Gastroesophageal sphincter (tissue), 4 donors: ENCODE measurements around the gene DDHD1. TPM values are rescaled to one million over a fixed set of nuclear protein-coding genes. Genes with fewer than 3 reads are reported as not detected.
"Not testable (repeated sequence)": the region's sequence is repeated elsewhere in the genome, so short reads cannot be mapped to it uniquely, and the experiment has no call there.

Source experiments
- ATAC-seq: fragments of 150-250 bp; one replicate; pipeline ENCODE4 v1.9.1; 2016; ENCODE audit warnings: mild to moderate bottlenecking, moderate library complexity
- H3K27ac ChIP-seq, 4 donors: fragments of 200-600 bp; sonication (generic) in 3 of 4; 1 replicate in 3 of 4; 2 replicates in 1 of 4; pipeline ENCODE4 v1.5.1; 2016 to 2019
- H3K27me3 ChIP-seq: fragments of 200-600 bp; sonication (generic); one replicate; pipeline ENCODE4 v1.5.1; 2019
- H3K36me3 ChIP-seq, 2 donors: fragments of 200-600 bp; sonication (generic); one replicate each; pipeline ENCODE4 v1.5.1; 2019; ENCODE audit warnings: control low read depth in 1 of 2
- H3K4me1 ChIP-seq, 3 donors: fragments of 200-600 bp; sonication (generic); 1 replicate in 2 of 3; 2 replicates in 1 of 3; pipeline ENCODE4 v1.5.1; 2016 to 2019; ENCODE audit warnings: control low read depth in 2 of 3
- H3K4me3 ChIP-seq, 2 donors: fragments of 200-600 bp; sonication (generic); one replicate each; pipeline ENCODE4 v1.5.1; 2019; ENCODE audit warnings: mild to moderate bottlenecking in 1 of 2, moderate library complexity in 1 of 2
- H3K9me3 ChIP-seq, 3 donors: fragments of 200-600 bp; sonication (generic); one replicate each; pipeline ENCODE4 v1.5.1; 2017 to 2019; ENCODE audit warnings: control low read depth in 2 of 3
- CTCF ChIP-seq, 4 experiments: fragments of 200-600 bp in 2 of 4; fragments of 450-650 bp in 2 of 4; sonication (generic) in 1 of 4; IDR thresholded peaks; one replicate each; pipeline ENCODE4 v1.5.1; 2017 to 2019; ENCODE audit warnings: antibody characterized with exemption in 4 of 4, mild to moderate bottlenecking in 2 of 4, moderate library complexity in 2 of 4
- EP300 ChIP-seq: sonication (generic); formaldehyde crosslinking; IDR thresholded peaks from one replicate; pipeline ENCODE4 v1.6.1; 2017; ENCODE audit warnings: antibody characterized with exemption, mild to moderate bottlenecking
- POLR2A ChIP-seq, 2 donors: fragments of 450-650 bp; IDR thresholded peaks; one replicate each; pipeline ENCODE4 v1.6.1; 2017; ENCODE audit warnings: antibody characterized with exemption in 2 of 2, mild to moderate bottlenecking in 2 of 2, moderate library complexity in 1 of 2
- POLR2AphosphoS5 ChIP-seq: sonication (generic); formaldehyde crosslinking; IDR thresholded peaks from one replicate; pipeline ENCODE4 v1.6.1; 2017; ENCODE audit warnings: antibody characterized with exemption
- WGBS, 2 donors: methylation state at CpG; one replicate each; pipeline ENCODE4 v1.1.5; 2018; ENCODE audit warnings: low coverage in 1 of 2; 5-methylcytosine and 5-hydroxymethylcytosine counted together
- total RNA-seq, 4 donors: library from RNA; depleted of rRNA; stranded (reverse); fragments of >200 nt; gene quantifications; one replicate each; pipeline ENCODE4 v1.1.0, GENCODE V29; 2016

DDHD1 gene
- total RNA-seq, 4 donors from 2014 or later, result 15.4 to 36.4 (median 20.7) TPM

DNA sequence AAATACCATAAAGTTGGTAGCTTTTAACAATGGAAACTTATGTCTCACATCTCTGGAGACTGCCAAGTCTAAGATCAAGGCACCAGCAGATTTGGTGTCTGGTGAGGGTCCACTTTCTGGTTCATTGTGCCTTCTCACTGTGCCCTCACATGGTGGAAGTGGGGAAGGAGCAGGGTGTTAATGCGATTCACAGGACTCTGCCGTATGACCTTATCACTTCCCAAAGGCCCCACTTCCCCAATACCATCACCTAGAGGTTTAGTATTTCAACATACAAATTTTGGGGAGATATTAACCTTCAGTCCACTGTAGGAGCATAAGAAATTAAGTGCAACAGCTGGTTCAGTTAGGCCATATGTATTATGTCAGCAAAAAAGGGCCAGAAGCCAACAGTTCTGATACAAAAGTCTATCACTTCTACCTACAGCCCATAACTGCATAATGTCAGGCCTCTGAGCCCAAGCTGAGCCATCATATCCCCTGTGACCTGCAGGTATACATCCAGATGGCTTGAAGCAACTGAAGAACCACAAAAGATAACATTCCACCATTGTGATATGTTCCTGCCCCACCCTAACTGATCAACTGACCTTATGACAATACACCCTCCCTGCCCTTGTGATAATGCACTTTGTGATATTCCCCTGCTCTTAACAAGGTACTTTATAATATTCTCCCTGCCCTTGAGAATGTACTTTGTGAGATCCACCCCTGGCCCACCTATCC is 24.7 kb downstream of the DDHD1 start:
- peaks cover 0 to 20% (median 0%) of the 10 kb centered on the region in 3 donors for H3K4me1 ChIP-seq
- H3K9me3 ChIP-seq, result no peaks in the 10 kb centered on the region
- 90 to 100% methylated on average over 2 of the region's 2 CpGs for WGBS, 2 donors
- no peaks in the 10 kb centered on the region for H3K27me3 ChIP-seq
- TF ChIP-seq POLR2AphosphoS5, result no peak
- no peak for TF ChIP-seq EP300
- no peak for TF ChIP-seq CTCF (IDR thresholded peaks at IDR 0.05)
- TF ChIP-seq POLR2A (IDR thresholded peaks at IDR 0.05), result no peak
- H3K36me3 ChIP-seq, result no peaks in the 10 kb centered on the region
- H3K4me3 ChIP-seq, result no peak overlapping the region
- H3K27ac ChIP-seq, result no peak overlapping the region
- no peak for ATAC-seq

DNA sequence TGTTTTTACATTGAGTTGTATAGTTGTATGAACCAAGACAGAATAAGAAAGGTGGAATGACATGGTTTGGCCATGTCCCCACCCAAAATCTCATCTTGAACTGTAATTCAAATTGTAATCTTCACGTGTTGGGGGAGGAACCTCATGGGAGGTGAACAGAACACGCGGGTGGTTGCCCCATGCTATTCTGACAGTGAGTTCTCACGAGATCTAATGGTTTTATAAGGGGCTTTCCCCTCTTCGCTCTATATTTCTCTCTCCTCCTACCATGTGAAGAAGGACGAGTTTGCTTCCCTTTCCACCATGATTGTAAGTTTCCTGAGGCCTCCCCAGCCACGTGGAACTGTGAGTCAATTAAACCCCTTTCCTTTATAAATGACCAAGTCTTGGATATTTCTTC is 25.3 kb downstream of the DDHD1 start:
- no peak for ATAC-seq
- H3K27me3 ChIP-seq, result no peaks in the 10 kb centered on the region
- H3K4me3 ChIP-seq, result no peak overlapping the region
- peak overlapping the region in 1 of 4 donors; percentile 35 for H3K27ac ChIP-seq
- H3K4me1 ChIP-seq, result peaks cover 0 to 20% (median 0%) of the 10 kb centered on the region in 3 donors
- no peaks in the 10 kb centered on the region for H3K36me3 ChIP-seq
- TF ChIP-seq POLR2A (IDR thresholded peaks at IDR 0.05) (no peak), POLR2AphosphoS5 (no peak), EP300 (no peak), CTCF (IDR thresholded peaks at IDR 0.05) (no peak)
- 89 to 91% methylated on average over 7 of the region's 7 CpGs for WGBS, 2 donors
- no peaks in the 10 kb centered on the region for H3K9me3 ChIP-seq

GRCh38 chr14:53127151-53127550 is 26.0 kb downstream of the DDHD1 start:
- ATAC-seq, result no peak
- H3K4me3 ChIP-seq, result peak overlapping the region; percentile 17 to 29
- no peaks in the 10 kb centered on the region for H3K27me3 ChIP-seq
- H3K9me3 ChIP-seq, result no peaks in the 10 kb centered on the region
- peak overlapping the region in 3 of 4 donors; percentile 35 to 52 (median 47) for H3K27ac ChIP-seq
- H3K36me3 ChIP-seq, result no peaks in the 10 kb centered on the region
- H3K4me1 ChIP-seq, result peaks cover 0 to 20% (median 0%) of the 10 kb centered on the region in 3 donors
- TF ChIP-seq CTCF (IDR thresholded peaks at IDR 0.05), result no peak
- TF ChIP-seq EP300, result no peak
- TF ChIP-seq POLR2A (IDR thresholded peaks at IDR 0.05), result no peak
- WGBS, 2 donors, result 10 to 13% methylated on average over 1 of the region's 1 CpG

DNA sequence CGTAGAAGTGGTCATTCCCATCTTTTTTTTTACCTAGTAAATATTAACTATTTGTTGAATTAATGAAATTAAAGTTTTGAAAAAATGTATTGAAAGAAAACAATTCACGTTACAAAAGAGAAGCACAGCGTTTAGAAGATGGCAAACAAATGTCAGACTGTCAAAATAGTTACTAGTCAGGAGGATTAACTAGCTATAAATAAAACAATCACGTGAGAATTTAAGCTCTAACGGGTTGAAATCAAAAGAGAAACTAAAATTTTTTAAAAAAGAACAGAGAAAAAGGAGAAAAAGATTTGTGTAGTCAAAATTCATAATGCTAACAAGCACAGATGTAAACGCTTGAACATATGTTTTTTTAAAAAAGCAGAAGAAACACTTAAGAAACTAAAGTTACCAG is 26.4 kb downstream of the DDHD1 start:
- no peaks in the 10 kb centered on the region for H3K36me3 ChIP-seq
- no peak for ATAC-seq
- no peaks in the 10 kb centered on the region for H3K27me3 ChIP-seq
- TF ChIP-seq POLR2A (IDR thresholded peaks at IDR 0.05) (no peak), POLR2AphosphoS5 (no peak), EP300 (no peak), CTCF (IDR thresholded peaks at IDR 0.05) (no peak)
- WGBS, 2 donors, result 0 to 14% methylated on average over 2 to 6 of the region's 6 CpGs
- peaks cover 0 to 20% (median 0%) of the 10 kb centered on the region in 3 donors for H3K4me1 ChIP-seq
- peak overlapping the region; percentile 17 to 29 for H3K4me3 ChIP-seq
- no peaks in the 10 kb centered on the region for H3K9me3 ChIP-seq
- H3K27ac ChIP-seq, result peak overlapping the region in 3 of 4 donors; percentile 35 to 52 (median 47)

DNA sequence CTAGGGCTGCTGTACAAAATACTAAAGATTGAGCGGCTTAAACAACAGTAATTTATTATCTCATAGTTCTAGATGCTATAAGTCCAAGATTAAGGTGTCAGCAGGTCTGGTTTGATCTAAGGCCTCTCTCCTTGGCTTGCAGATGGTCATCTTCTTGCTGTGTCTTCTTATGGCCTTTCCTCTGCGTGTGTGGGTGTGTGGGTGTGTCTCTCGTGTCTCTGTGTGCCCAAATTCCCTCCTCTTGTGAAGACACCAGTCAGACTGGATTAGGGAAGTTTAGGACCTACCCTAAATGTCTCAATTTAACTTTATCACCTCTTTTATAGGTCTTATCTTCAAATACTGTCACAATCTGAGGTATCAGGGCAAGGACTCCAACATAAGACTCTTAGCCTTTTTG is 28.3 kb downstream of the DDHD1 start:
- Histone ChIP-seq H3K27ac (no peak overlapping the region), H3K27me3 (no peaks in the 10 kb centered on the region), H3K36me3 (no peaks in the 10 kb centered on the region), H3K9me3 (no peaks in the 10 kb centered on the region), H3K4me1 (peaks cover 0 to 20% (median 0%) of the 10 kb centered on the region in 3 donors), H3K4me3 (no peak overlapping the region)
- ATAC-seq, result no peak
- WGBS, 2 donors, result 54 to 72% methylated on average over 3 of the region's 3 CpGs
- TF ChIP-seq POLR2AphosphoS5, result no peak
- no peak for TF ChIP-seq CTCF (IDR thresholded peaks at IDR 0.05)
- TF ChIP-seq EP300, result no peak
- no peak for TF ChIP-seq POLR2A (IDR thresholded peaks at IDR 0.05)

DNA sequence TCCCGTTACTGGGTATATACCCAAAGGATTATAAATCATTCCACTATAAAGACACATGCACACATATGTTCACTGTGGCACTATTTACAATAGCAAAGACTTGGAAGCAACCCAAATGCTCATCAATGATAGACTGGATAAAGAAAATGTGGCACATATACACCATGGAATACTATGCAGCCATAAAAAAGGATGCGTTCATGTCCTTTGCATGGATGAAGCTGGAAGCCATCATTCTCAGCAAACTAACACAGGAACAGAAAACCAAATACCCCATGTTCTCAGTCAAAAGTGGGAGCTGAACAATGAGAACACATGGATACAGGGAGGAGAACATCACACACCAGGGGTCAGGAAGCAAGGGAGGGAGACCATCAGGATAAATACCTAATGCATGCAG is 31.7 kb downstream of the DDHD1 start:
- ATAC-seq, H3K4me1 ChIP-seq, H3K27ac ChIP-seq, H3K36me3 ChIP-seq, H3K27me3 ChIP-seq, H3K4me3 ChIP-seq, H3K9me3 ChIP-seq: not testable (repeated sequence)
- WGBS, 2 donors, result 96 to 100% methylated on average over 2 of the region's 2 CpGs

GRCh38 chr14:53117479-53117878 is 35.6 kb downstream of the DDHD1 start:
- not testable (repeated sequence) for H3K4me3 ChIP-seq, H3K36me3 ChIP-seq, H3K27ac ChIP-seq, H3K27me3 ChIP-seq, H3K4me1 ChIP-seq, ATAC-seq, H3K9me3 ChIP-seq
- 100% methylated on average over 1 of the region's 4 CpGs; no CpG with 5 or more reads in 1 of the 2 donors for WGBS, 2 donors
